Endothelial cell of umbilical vein (primary cell): ENCODE measurements around the gene BABAM2. TPM values are rescaled to one million over a fixed set of nuclear protein-coding genes. Genes with fewer than 3 reads are reported as not detected.

Experiments
- BruUV-seq: library from RNA; stranded (reverse); fragments of 400-500 nt; replicated peaks from 2 replicates; lab custom pipeline; 2021; lab: Mats Ljungman, UMichigan
- CTCF ChIA-PET: fragments of 300-600, 350-600 bp; sonication (Branson Sonifier 250); formaldehyde crosslinking; loops from one replicate; lab custom pipeline; 2021; ENCODE audit warnings: antibody characterized with exemption, inconsistent platforms; lab: Charles Lee
- POLR2A ChIA-PET: fragments of 300-600, 350-600 bp; sonication (Branson Sonifier 250); formaldehyde crosslinking; loops from one replicate; lab custom pipeline; 2021; ENCODE audit warnings: antibody characterized with exemption, inconsistent platforms; lab: Charles Lee
- DNase-seq: peaks from one replicate; pipeline ENCODE4 v3.0.0-alpha.2; 2011; ENCODE audit warnings: low read depth, low spot score
- FAIRE-seq: peaks from 2 replicates; lab custom pipeline; 2011; peaks lifted over from hg19 to GRCh38; lab: Jason Lieb, UNC
- H2AFZ ChIP-seq: 2 replicates; pipeline ENCODE4 v1.6.0; 2012; ENCODE audit warnings: low read depth, low read length, control low read depth, inconsistent platforms
- H3K27ac ChIP-seq: 2 replicates; pipeline ENCODE4 v1.5.1; 2011; ENCODE audit warnings: low read depth, mild to moderate bottlenecking, control low read depth, low read length, moderate library complexity; ENCODE audit not compliant: insufficient read depth
- H3K27me3 ChIP-seq, 2 experiments: 2 replicates each; pipeline versions ENCODE4 v1.6.0 to v1.6.1; 2011; ENCODE audit warnings: low read length in 2 of 2, mixed read lengths in 1 of 2; ENCODE audit not compliant: control insufficient read depth in 2 of 2, insufficient read depth in 2 of 2
- H3K36me3 ChIP-seq, 2 experiments: 2 replicates in 1 of 2; 3 replicates in 1 of 2; pipeline ENCODE4 v1.5.1; 2011; ENCODE audit warnings: low read length in 2 of 2, mild to moderate bottlenecking in 1 of 2, moderate library complexity in 1 of 2; ENCODE audit not compliant: control insufficient read depth in 2 of 2, insufficient read depth in 2 of 2; ENCODE audit errors: extremely low read depth in 1 of 2
- H3K4me1 ChIP-seq: 3 replicates; pipeline ENCODE4 v1.5.1; 2011; ENCODE audit warnings: mild to moderate bottlenecking, low read length; ENCODE audit not compliant: control insufficient read depth, insufficient read depth; ENCODE audit errors: extremely low read depth
- H3K4me2 ChIP-seq: 2 replicates; pipeline ENCODE4 v1.6.1; 2011; ENCODE audit warnings: low read length, control low read depth, mixed read lengths; ENCODE audit not compliant: insufficient read depth
- H3K4me3 ChIP-seq, 3 experiments: fragments of 200-600 bp in 1 of 3; sonication (generic), shearing (Covaris generic) in 1 of 3; replicated peaks in 1 of 3; 2 replicates each; pipeline ENCODE4 v1.5.1; 2011 to 2016; ENCODE audit warnings: control low read depth in 3 of 3, low read length in 3 of 3, mild to moderate bottlenecking in 2 of 3, inconsistent platforms in 1 of 3, low read depth in 1 of 3, moderate library complexity in 1 of 3; ENCODE audit not compliant: insufficient read depth in 1 of 3
- H3K79me2 ChIP-seq: 2 replicates; pipeline ENCODE4 v1.6.0; 2012; ENCODE audit warnings: low read length, inconsistent platforms; ENCODE audit not compliant: control insufficient read depth, insufficient read depth
- H3K9ac ChIP-seq: replicated peaks from 2 replicates; pipeline ENCODE3; 2011; ENCODE audit warnings: low read length, control low read depth; ENCODE audit not compliant: insufficient read depth; ENCODE audit errors: extremely low read depth
- H3K9me1 ChIP-seq: replicated peaks from 3 replicates; pipeline ENCODE4 v1.6.0; 2011; ENCODE audit warnings: mild to moderate bottlenecking, low read length; ENCODE audit not compliant: control insufficient read depth, insufficient read depth; ENCODE audit errors: extremely low read depth
- H3K9me3 ChIP-seq: replicated peaks from 2 replicates; pipeline ENCODE4 v1.5.1; 2012; ENCODE audit warnings: low read length, inconsistent platforms; ENCODE audit not compliant: control insufficient read depth, insufficient read depth
- H4K20me1 ChIP-seq: replicated peaks from 2 replicates; pipeline ENCODE3; 2011; ENCODE audit warnings: mild to moderate bottlenecking, low read length; ENCODE audit not compliant: control insufficient read depth, insufficient read depth; ENCODE audit errors: extremely low read depth
- CTCF ChIP-seq, 2 donors: IDR thresholded peaks; 1 replicate in 1 of 2; 2 replicates in 1 of 2; pipeline ENCODE4 v1.5.1; 2011; ENCODE audit warnings: low read length in 2 of 2, mild to moderate bottlenecking in 2 of 2, moderate library complexity in 2 of 2, control low read depth in 1 of 2, inconsistent platforms in 1 of 2, low read depth in 1 of 2; ENCODE audit not compliant: insufficient read depth in 1 of 2; ENCODE audit errors: extremely low read depth in 1 of 2
- EZH2 ChIP-seq: IDR thresholded peaks from 2 replicates; pipeline ENCODE4 v1.6.1; 2012; ENCODE audit warnings: borderline replicate concordance, low read depth, mild to moderate bottlenecking, moderate library complexity, low read length, inconsistent platforms; ENCODE audit not compliant: severe bottlenecking
- FOS ChIP-seq: IDR thresholded peaks from 2 replicates; pipeline ENCODE4 v1.6.1; 2011; ENCODE audit warnings: mild to moderate bottlenecking, low read length, moderate library complexity, borderline replicate concordance; ENCODE audit not compliant: insufficient read depth
- GATA2 ChIP-seq: IDR thresholded peaks from 2 replicates; pipeline ENCODE4 v1.7.0; 2011; ENCODE audit warnings: low read depth, mild to moderate bottlenecking, moderate library complexity, mixed read lengths, low read length; ENCODE audit not compliant: insufficient read length, insufficient read depth
- JUN ChIP-seq: IDR thresholded peaks from 2 replicates; pipeline ENCODE4 v1.6.1; 2011; ENCODE audit warnings: borderline replicate concordance, low read depth; ENCODE audit not compliant: insufficient read length, insufficient read depth
- MAX ChIP-seq: IDR thresholded peaks from 2 replicates; pipeline ENCODE4 v1.6.1; 2011; ENCODE audit not compliant: insufficient read depth, insufficient read length
- MYC ChIP-seq: IDR thresholded peaks from one replicate; pipeline ENCODE4 v1.6.1; 2011; ENCODE audit warnings: mild to moderate bottlenecking, low read depth, low read length
- POLR2A ChIP-seq: IDR thresholded peaks from 2 replicates; pipeline ENCODE4 v1.6.1; 2012; ENCODE audit warnings: low read depth, mild to moderate bottlenecking, control low read depth, low read length
- POLR2AphosphoS5 ChIP-seq: IDR thresholded peaks from 2 replicates; pipeline ENCODE4 v1.6.1; 2012; ENCODE audit warnings: low read depth, mild to moderate bottlenecking, control low read depth, low read length, moderate library complexity; ENCODE audit not compliant: insufficient read depth
- dilution Hi-C: fragments of 300-500 bp; cut with MboI; formaldehyde crosslinking; loops from one replicate; pipeline ENCODE4 v1.15.0; 2019; ENCODE audit warnings: low sequenced_read_pairs; ENCODE audit not compliant: extremely low pct_ligation_motif_present
- intact Hi-C: fragments of 100-400 bp; cut with micrococcal nuclease; formaldehyde crosslinking; loops from one replicate; pipeline ENCODE4 v1.10.0; 2022
- polyA plus RNA-seq, 4 experiments: library from polyadenylated mRNA; depleted of rRNA in 3 of 4; stranded (reverse) in 3 of 4; unstranded in 1 of 4; fragments of >200 nt; gene quantifications; 2 replicates each; pipeline versions ENCODE4 v1.2.1 to v1.2.3, GENCODE V29; 2011 to 2012; ENCODE audit warnings: missing spikeins in 1 of 4
- total RNA-seq: library from RNA; stranded (reverse); gene quantifications from 2 replicates; pipeline ENCODE4 v1.2.3, GENCODE V29; 2021

BABAM2 gene
- total and polyA plus RNA-seq, 2 donors (not counting 3 experiments of a cell fraction or from before 2014, with no cell fraction given) = 19.9 to 27.6 TPM

GRCh38 chr2:28240937-28241336 lies 350.4 kb downstream of the BABAM2 start:
- no peak for TF ChIP-seq POLR2AphosphoS5
- no peak for TF ChIP-seq FOS
- TF ChIP-seq JUN = no peak
- TF ChIP-seq POLR2A = no peak
- TF ChIP-seq EZH2 = no peak
- TF ChIP-seq CTCF (IDR thresholded peaks at IDR 0.05; ENCODE audit: extremely low read depth in 1 of 2, insufficient read depth in 1 of 2, low read depth in 1 of 2, low read length in 2 of 2) = no peak
- POLR2A ChIA-PET = no interaction called here
- H3K79me2 ChIP-seq = no peaks in the 10 kb centered on the region
- FAIRE-seq = no peak
- no peak overlapping the region for H3K27ac ChIP-seq
- H3K9ac ChIP-seq = no peak overlapping the region
- dilution Hi-C loops = no loop called here
- no peak overlapping the region for H2AFZ ChIP-seq
- H4K20me1 ChIP-seq = no peaks in the 10 kb centered on the region
- no peaks in the 10 kb centered on the region for H3K27me3 ChIP-seq
- H3K9me1 ChIP-seq = no peaks in the 10 kb centered on the region
- CTCF ChIA-PET = no interaction called here
- H3K4me1 ChIP-seq = no peaks in the 10 kb centered on the region
- no peak for DNase-seq
- H3K36me3 ChIP-seq = no peaks in the 10 kb centered on the region
- no TSS peak for BruUV-seq
- H3K4me3 ChIP-seq = no peak overlapping the region
- no peaks in the 10 kb centered on the region for H3K9me3 ChIP-seq
- intact Hi-C loops = no loop called here
- H3K4me2 ChIP-seq = no peak overlapping the region

GRCh38 chr2:28247290-28247689 lies 356.8 kb downstream of the BABAM2 start:
- no TSS peak for BruUV-seq
- no peaks in the 10 kb centered on the region for H3K4me1 ChIP-seq
- intact Hi-C loops = no loop called here
- no peak for TF ChIP-seq MAX
- TF ChIP-seq CTCF (IDR thresholded peaks at IDR 0.05; ENCODE audit: extremely low read depth in 1 of 2, insufficient read depth in 1 of 2, low read depth in 1 of 2, low read length in 2 of 2) = no peak
- no peak for TF ChIP-seq MYC
- no peak for TF ChIP-seq POLR2AphosphoS5
- TF ChIP-seq EZH2 = no peak
- no peak for TF ChIP-seq FOS
- TF ChIP-seq POLR2A = no peak
- TF ChIP-seq JUN = no peak
- no peak for TF ChIP-seq GATA2
- FAIRE-seq (no peak), DNase-seq (no peak)
- H3K79me2 ChIP-seq = no peaks in the 10 kb centered on the region
- CTCF ChIA-PET = interaction anchor here (1.1 kb wide), 1 partner anchor 544 kb away, joined by 3 read pairs; no protein-coding TSS in a partner anchor
- H3K36me3 ChIP-seq = no peaks in the 10 kb centered on the region
- no peaks in the 10 kb centered on the region for H3K9me1 ChIP-seq
- no peaks in the 10 kb centered on the region for H3K9me3 ChIP-seq
- POLR2A ChIA-PET = no interaction called here
- no peak overlapping the region for H2AFZ ChIP-seq
- no peaks in the 10 kb centered on the region for H3K27me3 ChIP-seq
- no peaks in the 10 kb centered on the region for H4K20me1 ChIP-seq
- H3K4me2 ChIP-seq = no peak overlapping the region
- H3K4me3 ChIP-seq = no peak overlapping the region
- H3K9ac ChIP-seq = no peak overlapping the region
- no peak overlapping the region for H3K27ac ChIP-seq
- dilution Hi-C loops = no loop called here
